Measurements from ENCODE around the gene RMND5B. TPM values are rescaled to one million over a fixed set of nuclear protein-coding genes. Genes with fewer than 3 reads are reported as not detected.
A peak's percentile ranks its signal among the peaks of the same experiment; 100 is the strongest.
"Not testable (repeated sequence)": the region's sequence is repeated elsewhere in the genome, so short reads cannot be mapped to it uniquely, and the experiment has no call there.

The RMND5B gene
- total and polyA plus RNA-seq, 7 donors = 25.2 to 44.8 (median 37.5) TPM

DNA sequence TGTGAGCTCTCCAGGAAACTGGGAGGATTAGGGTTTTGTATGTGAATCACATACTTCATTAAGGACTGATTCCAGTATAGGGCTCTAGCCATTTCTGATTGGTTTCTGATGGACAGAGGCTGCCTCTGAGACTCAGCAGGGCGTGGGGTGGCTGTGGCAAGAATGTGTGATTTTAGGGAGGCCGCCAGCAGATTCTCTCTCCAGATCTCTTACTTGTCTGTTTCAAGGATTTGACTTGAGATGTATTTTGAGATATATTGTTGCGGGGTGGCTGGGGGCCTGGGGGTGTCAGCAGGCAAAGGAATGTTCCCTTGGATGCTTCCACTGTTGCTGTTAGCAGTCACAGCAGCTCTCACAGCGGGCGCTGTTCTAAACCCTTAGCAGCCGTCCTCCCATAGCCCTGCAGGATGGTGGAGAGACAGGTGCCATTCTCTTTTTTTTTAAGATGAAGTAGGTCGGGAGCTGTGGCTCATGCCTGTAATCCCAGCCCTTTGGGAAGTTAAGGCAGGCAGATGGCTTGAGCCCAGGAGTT, 65.5 kb downstream of the RMND5B start:
- Histone ChIP-seq H3K4me1 (no peaks in the 10 kb centered on the region), H3K9me3 (no peaks in the 10 kb centered on the region), H3K36me3 (no peaks in the 10 kb centered on the region), H3K27me3 (no peaks in the 10 kb centered on the region), H3K27ac (no peak overlapping the region), H3K4me3 (no peak overlapping the region)
- WGBS, 2 donors = 89% methylated on average over 7 of the region's 7 CpGs
- DNase-seq = peak; percentile 6
- no peak for TF ChIP-seq POLR2A (IDR thresholded peaks at IDR 0.05)
- TF ChIP-seq EP300 (IDR thresholded peaks at IDR 0.05) = no peak
- TF ChIP-seq POLR2AphosphoS5 (IDR thresholded peaks at IDR 0.05) = no peak
- TF ChIP-seq, protein P1, sequence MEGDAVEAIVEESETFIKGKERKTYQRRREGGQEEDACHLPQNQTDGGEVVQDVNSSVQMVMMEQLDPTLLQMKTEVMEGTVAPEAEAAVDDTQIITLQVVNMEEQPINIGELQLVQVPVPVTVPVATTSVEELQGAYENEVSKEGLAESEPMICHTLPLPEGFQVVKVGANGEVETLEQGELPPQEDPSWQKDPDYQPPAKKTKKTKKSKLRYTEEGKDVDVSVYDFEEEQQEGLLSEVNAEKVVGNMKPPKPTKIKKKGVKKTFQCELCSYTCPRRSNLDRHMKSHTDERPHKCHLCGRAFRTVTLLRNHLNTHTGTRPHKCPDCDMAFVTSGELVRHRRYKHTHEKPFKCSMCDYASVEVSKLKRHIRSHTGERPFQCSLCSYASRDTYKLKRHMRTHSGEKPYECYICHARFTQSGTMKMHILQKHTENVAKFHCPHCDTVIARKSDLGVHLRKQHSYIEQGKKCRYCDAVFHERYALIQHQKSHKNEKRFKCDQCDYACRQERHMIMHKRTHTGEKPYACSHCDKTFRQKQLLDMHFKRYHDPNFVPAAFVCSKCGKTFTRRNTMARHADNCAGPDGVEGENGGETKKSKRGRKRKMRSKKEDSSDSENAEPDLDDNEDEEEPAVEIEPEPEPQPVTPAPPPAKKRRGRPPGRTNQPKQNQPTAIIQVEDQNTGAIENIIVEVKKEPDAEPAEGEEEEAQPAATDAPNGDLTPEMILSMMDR (IDR thresholded peaks at IDR 0.05) = no peak
- intact Hi-C loops (cut with DNase I) = no loop called here

DNA sequence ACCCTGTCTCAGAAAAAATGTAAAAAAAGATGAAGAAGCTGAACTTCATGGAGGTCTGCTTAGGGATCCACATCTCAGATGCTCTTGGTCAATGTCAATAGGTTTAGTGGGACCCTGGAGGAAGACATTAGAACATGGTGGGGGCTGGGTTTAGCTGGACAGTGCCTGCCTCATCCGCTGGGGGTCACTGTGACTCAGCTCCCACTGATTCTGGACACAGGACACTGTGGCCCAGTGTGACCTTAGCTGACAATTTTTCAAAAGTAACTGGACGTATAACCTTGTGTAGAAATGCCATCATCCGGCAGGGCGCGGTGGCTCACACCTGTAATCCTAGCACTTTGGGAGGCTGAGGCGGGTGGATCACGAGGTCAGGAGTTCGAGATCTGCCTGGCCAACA, 66.2 kb downstream of the RMND5B start:
- WGBS, 2 donors = 82 to 89% methylated on average over 8 of the region's 8 CpGs
- intact Hi-C loops (cut with DNase I) = no loop called here

DNA sequence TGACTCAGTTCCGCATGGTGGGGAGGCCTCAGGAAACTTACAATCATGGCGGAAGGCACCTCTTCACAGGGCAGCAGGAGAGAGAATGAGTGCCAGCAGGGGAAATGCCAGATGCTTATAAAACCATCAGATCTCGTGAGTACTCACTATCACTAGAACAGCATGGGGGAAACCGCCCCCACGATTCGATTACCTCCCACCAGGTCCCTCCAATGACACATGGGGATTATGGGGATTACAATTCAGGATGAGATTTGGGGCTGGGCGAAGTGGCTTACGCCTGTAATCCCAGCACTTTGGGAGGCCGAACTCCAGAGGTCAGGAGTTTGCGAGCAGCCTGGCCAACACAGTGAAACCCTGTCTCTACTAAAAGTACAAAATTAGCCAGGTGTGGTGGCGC, 67.3 kb downstream of the RMND5B start:
- H3K4me3 ChIP-seq; H3K9me3 ChIP-seq; H3K27me3 ChIP-seq; H3K4me1 ChIP-seq; intact Hi-C loops (cut with DNase I); H3K27ac ChIP-seq; H3K36me3 ChIP-seq: not testable (repeated sequence)
- WGBS, 2 donors = 74 to 89% methylated on average over 11 of the region's 11 CpGs
- DNase-seq = peak; percentile 14

More for the DNA sequence above, 66.2 kb downstream of the RMND5B start:
- no peak overlapping the region for H3K27ac ChIP-seq
- no peaks in the 10 kb centered on the region for H3K9me3 ChIP-seq
- TF ChIP-seq POLR2AphosphoS5 (IDR thresholded peaks at IDR 0.05) (no peak), POLR2A (IDR thresholded peaks at IDR 0.05) (no peak), EP300 (IDR thresholded peaks at IDR 0.05) (no peak)
- TF ChIP-seq, protein P1 (IDR thresholded peaks at IDR 0.05) = no peak
- no peaks in the 10 kb centered on the region for H3K4me1 ChIP-seq
- no peak overlapping the region for H3K4me3 ChIP-seq
- DNase-seq = peak; percentile 32
- no peaks in the 10 kb centered on the region for H3K27me3 ChIP-seq
- no peaks in the 10 kb centered on the region for H3K36me3 ChIP-seq

DNA sequence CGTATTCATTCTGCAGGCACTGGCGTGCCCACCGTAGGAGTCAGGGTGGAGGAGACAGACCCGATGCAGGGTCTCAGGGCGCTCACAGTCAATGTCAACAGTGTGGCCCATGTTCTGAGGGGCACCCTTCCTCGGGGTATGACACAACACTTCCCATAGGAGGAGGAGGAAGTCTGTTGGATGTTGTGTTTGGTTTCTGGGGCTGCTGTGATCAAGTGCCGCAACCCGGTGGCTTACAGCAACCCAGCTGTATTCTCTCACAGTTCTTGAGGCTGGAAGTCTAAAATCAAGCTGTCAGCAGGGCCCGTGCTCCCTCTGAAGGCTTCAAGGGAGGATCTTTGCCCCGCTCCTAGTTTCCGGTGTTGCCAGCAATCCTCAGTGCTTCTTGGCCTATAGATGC, 67.9 kb downstream of the RMND5B start:
- DNase-seq = peak; percentile 18

DNA sequence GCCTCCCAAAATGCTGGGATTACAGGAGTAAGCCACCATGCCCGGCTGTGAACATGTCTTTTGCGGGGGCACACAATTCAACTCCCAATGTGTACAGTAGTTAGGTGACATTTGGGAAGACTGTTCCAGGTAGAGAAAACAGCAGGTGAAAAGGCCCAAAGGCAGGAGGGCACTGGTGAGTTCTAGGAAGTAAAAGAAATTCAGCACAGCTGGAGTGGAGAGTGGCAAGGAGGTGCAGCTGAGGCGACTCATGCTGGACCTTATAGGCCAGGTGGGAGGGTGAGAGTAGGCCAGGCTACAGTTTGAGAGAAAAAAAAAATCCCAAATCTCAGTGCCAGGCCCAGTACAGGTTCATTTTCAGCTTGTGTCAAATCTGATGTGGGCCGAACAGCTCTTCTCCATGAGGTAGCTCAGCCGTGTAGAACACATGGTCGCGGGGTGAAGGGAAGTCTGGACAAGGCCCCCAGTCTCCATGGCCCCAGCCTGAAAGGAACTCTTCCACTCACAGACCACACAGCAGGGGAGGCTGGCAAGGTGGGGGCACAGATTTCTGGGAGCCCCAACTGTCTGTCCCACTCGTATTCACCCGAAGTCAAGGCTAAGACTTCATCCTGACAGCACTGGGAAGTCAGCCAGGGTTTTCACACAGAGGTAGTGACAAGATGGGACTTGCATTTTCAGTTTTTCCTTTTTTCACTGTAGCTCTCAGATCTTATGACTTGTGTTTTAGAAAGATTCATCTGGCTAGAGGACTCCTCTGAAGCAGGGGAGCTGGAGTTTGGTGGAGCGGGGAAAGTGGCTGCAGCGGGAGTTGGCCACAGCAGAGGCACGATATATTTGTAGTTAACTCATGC, 69.0 kb downstream of the RMND5B start:
- peaks cover 0 to 5% (median 2%) of the 10 kb centered on the region in 4 donors for H3K4me1 ChIP-seq
- TF ChIP-seq, protein P1 (IDR thresholded peaks at IDR 0.05) = no peak
- TF ChIP-seq POLR2A (IDR thresholded peaks at IDR 0.05) (no peak), EP300 (IDR thresholded peaks at IDR 0.05) (no peak), POLR2AphosphoS5 (IDR thresholded peaks at IDR 0.05) (no peak)
- H3K9me3 ChIP-seq = no peaks in the 10 kb centered on the region
- intact Hi-C loops (cut with DNase I) = loop anchor here (10.0 kb wide), 1 partner anchor 1355 kb away; the partner anchor contains the start of gene RUFY1
- no peak overlapping the region for H3K27ac ChIP-seq
- H3K4me3 ChIP-seq = no peak overlapping the region
- 88 to 91% methylated on average over 12 of the region's 12 CpGs for WGBS, 2 donors
- H3K27me3 ChIP-seq = no peaks in the 10 kb centered on the region
- H3K36me3 ChIP-seq = no peaks in the 10 kb centered on the region
- DNase-seq = peak; percentile 28

More for the DNA sequence above, 67.9 kb downstream of the RMND5B start:
- 79 to 86% methylated on average over 11 of the region's 11 CpGs for WGBS, 2 donors
- TF ChIP-seq POLR2AphosphoS5 (IDR thresholded peaks at IDR 0.05) = no peak
- Histone ChIP-seq H3K27me3 (no peaks in the 10 kb centered on the region), H3K4me1 (peaks cover 0 to 3% (median under 1%) of the 10 kb centered on the region in 4 donors), H3K9me3 (no peaks in the 10 kb centered on the region), H3K36me3 (no peaks in the 10 kb centered on the region), H3K27ac (no peak overlapping the region), H3K4me3 (no peak overlapping the region)
- intact Hi-C loops (cut with DNase I) = no loop called here

Other genes with a start within 250 kb of the RMND5B start
- not detected for gene PROP1, start 134.8 kb upstream of the RMND5B start, total RNA-seq
- not detected for gene PROP1, start 134.8 kb upstream of the RMND5B start, polyA plus RNA-seq
- gene N4BP3, start 17.5 kb upstream of the RMND5B start, total RNA-seq = 1 to 10 TPM in 3 of 4 donors, under 1 TPM in 1; 0.95 to 3.0 (median 1.6) TPM
- gene N4BP3, start 17.5 kb upstream of the RMND5B start, polyA plus RNA-seq = 1 to 10 TPM in 2 of 3 donors, under 1 TPM in 1; 0.69 to 2.3 (median 1.2) TPM
- gene NHP2, start 22.9 kb downstream of the RMND5B start, total RNA-seq = 100 to 1,000 TPM in 3 of 4 donors, 10 to 100 TPM in 1; 77.8 to 231 (median 185) TPM
- 100 to 1,000 TPM; 131 to 177 (median 156) TPM for gene NHP2, start 22.9 kb downstream of the RMND5B start, polyA plus RNA-seq
- not detected for gene GMCL2, start 56.4 kb downstream of the RMND5B start, total RNA-seq
- gene GMCL2, start 56.4 kb downstream of the RMND5B start, polyA plus RNA-seq = under 1 TPM in 1 of 3 donors, not detected in 2; 0.01 TPM
- 100 to 1,000 TPM in 1 of 4 donors, 10 to 100 TPM in 3; 77.8 to 101 (median 83.0) TPM for gene HNRNPAB, start 73.5 kb downstream of the RMND5B start, total RNA-seq
- 100 to 1,000 TPM; 212 to 227 (median 219) TPM for gene HNRNPAB, start 73.5 kb downstream of the RMND5B start, polyA plus RNA-seq
- gene PHYKPL, start 101.8 kb downstream of the RMND5B start, total RNA-seq = 10 to 100 TPM; 26.0 to 66.5 (median 41.6) TPM
- 100 to 1,000 TPM in 1 of 3 donors, 10 to 100 TPM in 2; 46.2 to 121 (median 47.6) TPM for gene PHYKPL, start 101.8 kb downstream of the RMND5B start, polyA plus RNA-seq

Measured in sigmoid colon (tissue), 7 donors.